Measurements from ENCODE around the gene MAP7.
"Not testable (repeated sequence)": the region's sequence is repeated elsewhere in the genome, so short reads cannot be mapped to it uniquely, and the experiment has no call there.

MAP7 gene

DNA sequence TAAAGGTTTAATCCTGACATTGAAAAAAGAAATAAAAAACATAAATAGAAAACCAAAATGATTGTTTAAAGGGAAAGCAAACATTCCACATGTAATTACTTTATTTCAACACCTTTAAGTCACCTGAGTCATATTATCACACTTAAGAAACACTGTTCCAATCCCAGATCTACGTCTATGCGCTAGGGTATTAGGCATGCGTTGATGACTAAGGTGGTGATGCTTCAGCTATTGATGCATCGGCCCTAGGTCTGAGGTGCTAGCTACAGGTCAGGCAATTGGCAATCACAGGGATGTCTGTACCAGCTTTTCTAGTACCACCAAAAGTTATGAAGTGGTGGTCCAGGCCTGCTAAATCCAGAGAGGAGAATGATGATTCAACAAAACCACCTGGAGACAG, 162.9 kb downstream of the MAP7 start:
- DNase-seq (ENCODE audit: insufficient read length) (no peak), FAIRE-seq (no peak)
- TF ChIP-seq POLR2AphosphoS5 (IDR thresholded peaks at IDR 0.05; ENCODE audit: low read depth, low read length) (no peak), POLR2A (IDR thresholded peaks at IDR 0.05; ENCODE audit: low read depth, low read length) (no peak)

GRCh38 chr6:136383268-136383937, 166.8 kb downstream of the MAP7 start:
- FAIRE-seq (no peak), DNase-seq (ENCODE audit: insufficient read length) (no peak)
- TF ChIP-seq POLR2AphosphoS5 (IDR thresholded peaks at IDR 0.05; ENCODE audit: low read depth, low read length), result no peak
- TF ChIP-seq TAF1 (IDR thresholded peaks at IDR 0.05; ENCODE audit: borderline replicate concordance, low read depth, low read length), result no peak
- no peak for TF ChIP-seq POLR2A (IDR thresholded peaks at IDR 0.05; ENCODE audit: low read depth, low read length)

- TF ChIP-seq TAF1 (IDR thresholded peaks at IDR 0.05; ENCODE audit: borderline replicate concordance, low read depth, low read length), result no peak
- TF ChIP-seq POLR2A (IDR thresholded peaks at IDR 0.05; ENCODE audit: low read depth, low read length), result no peak
- TF ChIP-seq POLR2AphosphoS5 (IDR thresholded peaks at IDR 0.05; ENCODE audit: low read depth, low read length), result no peak
- no peak for DNase-seq (ENCODE audit: insufficient read length)
- no peak for FAIRE-seq
These were observed 167.5 kb downstream of the MAP7 start for GRCh38 chr6:136382676-136383252.

GRCh38 chr6:136378888-136379287, 171.3 kb downstream of the MAP7 start:
- FAIRE-seq (no peak), DNase-seq (ENCODE audit: insufficient read length) (no peak)
- TF ChIP-seq POLR2AphosphoS5 (IDR thresholded peaks at IDR 0.05; ENCODE audit: low read depth, low read length) (no peak), TAF1 (IDR thresholded peaks at IDR 0.05; ENCODE audit: borderline replicate concordance, low read depth, low read length) (no peak), POLR2A (IDR thresholded peaks at IDR 0.05; ENCODE audit: low read depth, low read length) (no peak)

DNA sequence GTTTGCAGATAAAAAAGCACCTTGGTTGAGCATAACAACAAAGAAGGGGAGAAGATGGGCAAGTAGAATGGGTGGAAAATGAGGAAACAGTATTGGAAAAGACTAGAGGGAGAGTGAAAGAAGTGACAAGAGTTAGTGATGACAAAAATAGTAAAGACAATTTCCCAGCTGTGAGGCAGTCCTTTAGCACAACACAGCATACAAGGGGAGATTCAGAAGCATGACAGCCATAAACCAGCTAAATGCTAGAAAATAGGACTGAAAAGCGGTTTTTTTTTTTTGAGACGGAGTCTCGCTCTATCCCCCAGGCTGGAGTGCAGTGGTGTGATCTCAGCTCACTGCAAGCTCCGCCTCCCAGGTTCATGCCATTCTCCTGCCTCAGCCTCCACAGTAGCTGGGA, 174.4 kb downstream of the MAP7 start:
- not testable (repeated sequence) for DNase-seq (ENCODE audit: insufficient read length); FAIRE-seq

- no peak for TF ChIP-seq TAF1 (IDR thresholded peaks at IDR 0.05; ENCODE audit: borderline replicate concordance, low read depth, low read length)
- no peak for TF ChIP-seq POLR2A (IDR thresholded peaks at IDR 0.05; ENCODE audit: low read depth, low read length)
- TF ChIP-seq POLR2AphosphoS5 (IDR thresholded peaks at IDR 0.05; ENCODE audit: low read depth, low read length), result no peak
- DNase-seq (ENCODE audit: insufficient read length) (no peak), FAIRE-seq (no peak)
These were observed 178.3 kb downstream of the MAP7 start for GRCh38 chr6:136371959-136372358.

- FAIRE-seq, result no peak
- TF ChIP-seq TAF1 (IDR thresholded peaks at IDR 0.05; ENCODE audit: borderline replicate concordance, low read depth, low read length), result no peak
- TF ChIP-seq POLR2A (IDR thresholded peaks at IDR 0.05; ENCODE audit: low read depth, low read length), result no peak
- DNase-seq (ENCODE audit: insufficient read length), result no peak
These were observed 179.1 kb downstream of the MAP7 start for GRCh38 chr6:136370988-136371728.

DNA sequence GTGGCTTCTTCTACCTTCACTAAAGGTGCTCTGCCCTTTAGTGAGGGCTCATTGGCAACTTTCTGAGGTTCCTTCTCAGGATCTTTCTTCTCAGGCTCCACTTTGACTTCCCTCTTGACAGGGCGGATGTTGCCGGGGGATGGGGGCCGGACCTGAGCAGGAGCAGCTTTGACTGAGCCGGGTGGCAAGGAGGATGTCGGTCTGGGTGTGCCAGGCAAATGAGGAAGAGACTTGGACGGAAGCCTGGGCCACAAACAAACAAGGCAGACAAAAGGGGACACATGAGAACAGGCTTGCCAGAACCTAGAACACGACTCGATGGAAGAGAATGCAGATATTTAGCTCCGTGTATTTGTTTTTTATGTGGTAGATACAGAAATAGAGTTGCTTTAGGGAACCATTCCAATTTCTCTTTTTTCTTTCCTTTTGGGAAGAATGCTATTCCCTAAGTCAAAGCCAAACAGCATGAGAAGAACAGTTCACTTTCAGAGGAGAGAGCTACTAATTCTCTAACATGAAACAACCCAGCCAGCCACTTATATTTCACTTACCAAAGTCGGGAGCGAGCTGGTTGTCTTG, 184.4 kb downstream of the MAP7 start:
- no peak for DNase-seq (ENCODE audit: insufficient read length)
- FAIRE-seq, result no peak

DNA sequence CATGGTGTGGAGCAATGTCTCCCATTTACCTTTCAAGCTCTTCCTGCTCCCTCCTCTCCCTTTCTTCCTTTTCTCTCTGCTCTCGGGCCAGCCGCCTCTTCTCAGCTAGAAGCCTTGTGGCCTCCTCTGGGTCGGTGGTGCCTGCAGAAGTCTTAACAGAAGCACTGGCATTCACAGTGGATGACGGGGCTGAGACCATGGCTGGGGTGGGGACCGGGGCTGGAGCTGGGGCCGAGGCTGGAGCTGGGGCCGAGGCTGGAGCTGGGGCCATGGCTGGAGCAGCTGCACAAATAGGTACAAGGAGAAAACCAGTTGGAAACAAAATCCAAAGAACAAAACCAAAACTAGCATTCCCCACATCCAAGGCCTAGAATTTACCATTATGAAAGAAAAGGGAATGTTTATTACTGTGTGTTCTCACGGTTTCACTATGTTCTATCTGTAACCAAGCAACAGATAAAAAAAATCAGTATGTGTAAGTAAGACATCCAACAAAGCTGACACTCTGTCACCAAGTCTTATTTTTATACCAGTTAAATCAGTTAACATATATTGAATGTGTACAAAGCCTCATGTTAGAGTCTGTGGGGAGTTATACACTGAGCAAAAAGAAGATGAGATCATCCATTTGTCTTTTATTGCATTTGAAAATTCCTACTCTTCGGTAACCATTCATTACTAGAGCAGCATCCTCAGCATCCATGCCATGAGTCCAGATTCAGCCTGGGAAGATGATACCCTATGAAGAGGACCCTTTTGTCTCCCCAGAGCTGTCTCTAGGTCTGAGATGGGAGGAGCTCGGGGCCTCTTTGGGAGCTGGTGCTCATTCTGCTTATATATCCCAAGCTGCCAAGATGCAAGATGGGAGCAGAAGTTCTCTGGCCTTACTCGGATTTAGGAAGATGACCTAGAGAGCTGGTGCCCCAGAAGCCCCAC, 187.5 kb downstream of the MAP7 start:
- FAIRE-seq (no peak), DNase-seq (ENCODE audit: insufficient read length) (no peak)
- TF ChIP-seq POLR2A (IDR thresholded peaks at IDR 0.05; ENCODE audit: low read depth, low read length) (no peak), TAF1 (IDR thresholded peaks at IDR 0.05; ENCODE audit: borderline replicate concordance, low read depth, low read length) (no peak), POLR2AphosphoS5 (IDR thresholded peaks at IDR 0.05; ENCODE audit: low read depth, low read length) (no peak)

More for the DNA sequence above, 184.4 kb downstream of the MAP7 start:
- TF ChIP-seq POLR2AphosphoS5 (IDR thresholded peaks at IDR 0.05; ENCODE audit: low read depth, low read length) (no peak), POLR2A (IDR thresholded peaks at IDR 0.05; ENCODE audit: low read depth, low read length) (no peak), TAF1 (IDR thresholded peaks at IDR 0.05; ENCODE audit: borderline replicate concordance, low read depth, low read length) (no peak)

DNA sequence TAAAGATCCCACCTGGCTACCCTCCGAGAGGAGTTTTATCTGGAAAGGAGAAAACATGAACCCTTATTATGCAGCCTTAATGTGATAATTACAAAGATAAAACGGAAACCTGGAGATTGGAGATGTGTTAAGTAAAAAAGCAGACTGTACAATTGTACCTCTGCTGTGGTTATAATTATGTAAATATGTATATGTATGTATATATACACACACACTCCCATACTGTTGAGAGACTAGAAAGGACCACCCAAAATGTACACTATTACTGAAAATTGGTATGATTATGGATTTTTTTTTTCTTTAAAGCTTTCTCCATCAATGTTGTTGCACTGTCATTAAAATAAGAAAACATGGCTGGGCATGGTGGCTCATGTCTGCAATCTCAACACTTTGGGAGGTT, 188.4 kb downstream of the MAP7 start:
- TF ChIP-seq TAF1 (IDR thresholded peaks at IDR 0.05; ENCODE audit: borderline replicate concordance, low read depth, low read length), result no peak
- TF ChIP-seq POLR2A (IDR thresholded peaks at IDR 0.05; ENCODE audit: low read depth, low read length), result no peak
- no peak for TF ChIP-seq POLR2AphosphoS5 (IDR thresholded peaks at IDR 0.05; ENCODE audit: low read depth, low read length)
- FAIRE-seq, result no peak

GRCh38 chr6:136360783-136361182, 189.4 kb downstream of the MAP7 start:
- TF ChIP-seq POLR2AphosphoS5 (IDR thresholded peaks at IDR 0.05; ENCODE audit: low read depth, low read length), result no peak
- no peak for TF ChIP-seq TAF1 (IDR thresholded peaks at IDR 0.05; ENCODE audit: borderline replicate concordance, low read depth, low read length)
- no peak for TF ChIP-seq POLR2A (IDR thresholded peaks at IDR 0.05; ENCODE audit: low read depth, low read length)
- FAIRE-seq, result no peak
- no peak for DNase-seq (ENCODE audit: insufficient read length)

More for the DNA sequence above, 188.4 kb downstream of the MAP7 start:
- DNase-seq (ENCODE audit: insufficient read length), result no peak

Measured in GM12892 (cell line).